K562 (cell line): Measurements from ENCODE around the gene TRIM38.

ENCODE experiments used
- BCL6 ChIP-seq: fragments of 250-450 bp; sonication (Bioruptor Pico); IDR thresholded peaks from 2 replicates; pipeline ENCODE4 v1.4.0; 2020
- BRD4 ChIP-seq: fragments of 200-600 bp; sonication (generic); IDR thresholded peaks from 2 replicates; pipeline ENCODE4 v1.6.1; 2017; ENCODE audit warnings: inconsistent platforms
- CBX1 ChIP-seq: sonication (generic); IDR thresholded peaks from 2 replicates; pipeline ENCODE4 v1.6.1; 2016; ENCODE audit warnings: antibody characterized with exemption, low read depth, mild to moderate bottlenecking
- DPF2 ChIP-seq: fragments of 450-650 bp; IDR thresholded peaks from 2 replicates; pipeline ENCODE4 v1.6.1; 2016
- MEF2D ChIP-seq: conservative IDR thresholded peaks from 2 replicates; pipeline ENCODE4 v1.6.1; 2016; ENCODE audit warnings: low read depth, missing genetic modification characterization, missing compliant biosample characterization
- NR2C2 ChIP-seq, 2 experiments: fragments of 200-800 bp in 1 of 2; sonication (Bioruptor generic) in 1 of 2; sonication (generic) in 1 of 2; formaldehyde crosslinking in 1 of 2; IDR thresholded peaks; 2 replicates each; pipeline versions ENCODE4 v1.6.1 to v1.8.0; 2016 to 2022; ENCODE audit warnings: mild to moderate bottlenecking in 1 of 2, missing compliant biosample characterization in 1 of 2, missing genetic modification characterization in 1 of 2, missing genetic modification reagents in 1 of 2
- POLR2A ChIP-seq: fragments of 450-650 bp; conservative IDR thresholded peaks from 2 replicates; pipeline ENCODE4 v1.6.1; 2016
- SAP30 ChIP-seq: fragments of 200-600 bp; sonication (generic); IDR thresholded peaks from 2 replicates; pipeline ENCODE4 v1.6.1; 2012; ENCODE audit warnings: borderline replicate concordance, low read depth, mild to moderate bottlenecking, moderate library complexity, low read length, control low read depth, inconsistent platforms; ENCODE audit not compliant: insufficient read depth, poor library complexity, severe bottlenecking
- SMC3 ChIP-seq: conservative IDR thresholded peaks from 2 replicates; pipeline ENCODE4 v1.6.1; 2011; ENCODE audit warnings: low read depth, low read length, improper control_type of control experiment; ENCODE audit not compliant: insufficient read depth
- ZKSCAN8 ChIP-seq: fragments of 200-800 bp; sonication (Bioruptor generic); IDR thresholded peaks from 2 replicates; pipeline ENCODE4 v1.6.1; 2016; ENCODE audit warnings: missing genetic modification characterization, missing compliant biosample characterization
- ZNF253 ChIP-seq: fragments of 250-450 bp; sonication (Bioruptor Pico); conservative IDR thresholded peaks from 2 replicates; pipeline ENCODE4 v1.6.1; 2021; ENCODE audit warnings: mild to moderate bottlenecking
- ZNF609 ChIP-seq: sonication (generic); formaldehyde crosslinking; IDR thresholded peaks from 2 replicates; pipeline ENCODE4 v1.8.1; 2023; ENCODE audit warnings: missing genetic modification reagents, mild to moderate bottlenecking, borderline replicate concordance
- TF ChIP-seq, protein P1 (sequence below): fragments of 450-650 bp; formaldehyde crosslinking; IDR thresholded peaks from 2 replicates; pipeline ENCODE4 v1.4.0; 2022; ENCODE audit warnings: missing genetic modification characterization
- TF ChIP-seq, protein P2 (sequence below): sonication (generic); formaldehyde crosslinking; IDR thresholded peaks from 2 replicates; pipeline ENCODE4 v1.9.0; 2022; ENCODE audit warnings: mild to moderate bottlenecking, missing genetic modification reagents

DNA sequence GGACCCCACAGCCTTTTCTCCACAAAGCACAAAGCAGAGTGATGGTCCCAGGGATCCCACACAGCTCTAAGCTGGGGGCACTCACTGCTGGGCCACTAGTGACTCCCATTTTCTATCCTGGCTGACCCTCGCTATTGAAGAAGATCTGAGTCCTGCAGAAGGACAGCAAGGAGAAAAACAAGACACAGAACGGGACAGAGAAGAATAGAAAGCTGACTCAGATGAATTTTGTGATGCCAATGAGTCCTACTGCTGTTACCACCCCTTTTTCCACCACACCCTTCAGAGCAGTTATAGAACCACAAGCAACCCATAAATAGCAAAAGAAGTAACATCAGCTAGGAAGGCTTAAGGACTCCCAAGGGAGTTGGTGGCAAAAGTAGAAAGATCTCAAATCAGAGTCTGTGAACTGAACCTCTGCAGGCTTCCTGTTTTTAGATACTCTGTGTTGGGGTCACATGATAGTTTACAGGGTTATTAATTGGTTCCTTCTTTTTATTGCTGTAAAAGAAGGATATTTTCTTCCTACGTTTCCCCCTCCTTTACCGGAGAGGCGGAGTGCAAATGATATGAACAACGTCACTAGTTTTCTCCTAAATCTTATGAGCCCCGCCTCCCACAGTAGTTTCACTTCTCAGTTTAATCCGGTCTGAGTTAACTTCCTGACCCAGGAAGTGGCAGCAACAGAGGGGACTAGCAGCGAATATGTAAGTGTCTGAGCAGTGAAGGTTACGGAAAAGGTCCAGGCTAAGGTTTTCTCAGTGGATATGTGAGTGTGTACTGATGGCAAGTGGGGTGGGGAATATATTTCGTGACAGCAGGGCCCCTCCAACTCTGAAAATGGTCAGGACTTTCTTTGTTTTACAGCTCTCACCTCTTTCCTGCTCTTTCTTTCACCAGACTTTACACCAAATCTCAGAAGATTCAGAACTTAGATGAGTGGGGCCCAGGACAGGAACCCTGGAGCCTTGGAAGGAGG lies at the start of gene TRIM38:
- no peak for TF ChIP-seq ZNF609 (CRISPR knock-in tag)
- no peak for TF ChIP-seq BCL6 (CRISPR knock-in tag)
- TF ChIP-seq DPF2: 0 out of 2 replicates have a peak, but pooled peaks have one; percentile 35
- TF ChIP-seq ZNF253 (CRISPR knock-in tag): no peak
- TF ChIP-seq, protein P1, sequence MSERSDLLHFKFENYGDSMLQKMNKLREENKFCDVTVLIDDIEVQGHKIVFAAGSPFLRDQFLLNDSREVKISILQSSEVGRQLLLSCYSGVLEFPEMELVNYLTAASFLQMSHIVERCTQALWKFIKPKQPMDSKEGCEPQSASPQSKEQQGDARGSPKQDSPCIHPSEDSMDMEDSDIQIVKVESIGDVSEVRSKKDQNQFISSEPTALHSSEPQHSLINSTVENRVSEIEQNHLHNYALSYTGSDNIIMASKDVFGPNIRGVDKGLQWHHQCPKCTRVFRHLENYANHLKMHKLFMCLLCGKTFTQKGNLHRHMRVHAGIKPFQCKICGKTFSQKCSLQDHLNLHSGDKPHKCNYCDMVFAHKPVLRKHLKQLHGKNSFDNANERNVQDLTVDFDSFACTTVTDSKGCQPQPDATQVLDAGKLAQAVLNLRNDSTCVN (CRISPR knock-in tag): peak; percentile 66; the same call in 1 of the 2 replicates
- TF ChIP-seq ZKSCAN8: no peak
- TF ChIP-seq NR2C2 (CRISPR knock-in tag; IDR thresholded peaks at IDR 0.05): no peak
- TF ChIP-seq NR2C2 (tag; IDR thresholded peaks at IDR 0.05): peak; percentile 81
- TF ChIP-seq SAP30: no peak
- peak; percentile 83 for TF ChIP-seq MEF2D (tag)
- peak; percentile 91 for TF ChIP-seq POLR2A
- TF ChIP-seq BRD4: 0 out of 2 replicates have a peak, but pooled peaks have one; percentile 22
- TF ChIP-seq, protein P2, sequence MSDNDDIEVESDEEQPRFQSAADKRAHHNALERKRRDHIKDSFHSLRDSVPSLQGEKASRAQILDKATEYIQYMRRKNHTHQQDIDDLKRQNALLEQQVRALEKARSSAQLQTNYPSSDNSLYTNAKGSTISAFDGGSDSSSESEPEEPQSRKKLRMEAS (CRISPR knock-in tag): no peak
- TF ChIP-seq SMC3: no peak
- TF ChIP-seq CBX1: no peak
